GM08714 (cell line): ENCODE data around the gene GRIK4.
"Not testable (repeated sequence)": the region's sequence is repeated elsewhere in the genome, so short reads cannot be mapped to it uniquely, and the experiment has no call there.

Experiments used
- H3K4me3 ChIP-seq: fragments of 200-500 bp; sonication (Bioruptor generic); 2 replicates; pipeline ENCODE4 v1.5.1; 2014; ENCODE audit warnings: mild to moderate bottlenecking, low read length, inconsistent platforms
- ZNF274 ChIP-seq: IDR thresholded peaks from 2 replicates; pipeline ENCODE4 v1.6.1; 2012; ENCODE audit warnings: mild to moderate bottlenecking, low read depth, low read length

Gene GRIK4

DNA sequence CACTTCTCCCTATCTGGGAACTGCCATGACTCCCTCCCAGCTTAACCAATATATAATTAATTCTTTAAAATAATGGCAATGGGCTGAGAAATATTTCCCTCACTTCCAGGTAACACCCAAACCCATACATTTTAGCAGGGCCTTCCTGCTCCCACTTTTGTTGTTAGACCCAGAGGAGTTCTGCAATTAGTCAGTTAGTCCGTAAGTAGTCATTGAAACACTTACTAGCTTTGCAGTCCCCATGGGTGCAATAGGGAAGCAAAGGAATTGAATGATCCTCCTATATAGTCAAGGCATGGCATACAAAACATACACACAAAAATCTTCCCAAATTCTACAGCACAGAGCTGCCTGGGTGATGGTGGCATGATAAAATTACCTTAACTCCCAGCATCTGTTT lies 258.4 kb downstream of the GRIK4 start:
- H3K4me3 ChIP-seq, result no peak overlapping the region
- no peak for TF ChIP-seq ZNF274

DNA sequence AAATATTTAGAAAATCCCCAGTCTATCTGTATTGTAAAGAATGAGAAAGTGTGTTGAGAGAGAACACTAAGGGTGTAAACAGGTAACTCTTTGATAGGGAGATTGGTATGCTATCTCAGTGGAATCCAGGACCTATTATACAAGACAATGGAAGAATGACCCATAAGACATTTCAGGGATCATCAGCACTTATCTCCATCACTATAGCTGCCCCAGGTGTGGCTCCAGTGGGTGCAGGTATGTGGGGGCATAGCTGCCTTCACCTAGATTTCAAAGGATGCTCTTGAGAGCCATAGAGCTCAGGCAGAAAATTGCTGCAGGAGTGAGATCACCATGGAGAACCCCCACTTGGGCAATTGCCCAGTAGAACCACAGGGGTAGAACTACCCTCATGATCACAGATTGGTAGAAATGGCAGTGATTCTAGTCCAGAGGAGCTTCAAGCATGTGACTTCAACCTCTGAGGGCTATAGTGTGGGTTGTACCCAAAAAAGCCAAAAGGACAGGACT lies 260.1 kb downstream of the GRIK4 start:
- H3K4me3 ChIP-seq, result no peak overlapping the region
- TF ChIP-seq ZNF274, result no peak

DNA sequence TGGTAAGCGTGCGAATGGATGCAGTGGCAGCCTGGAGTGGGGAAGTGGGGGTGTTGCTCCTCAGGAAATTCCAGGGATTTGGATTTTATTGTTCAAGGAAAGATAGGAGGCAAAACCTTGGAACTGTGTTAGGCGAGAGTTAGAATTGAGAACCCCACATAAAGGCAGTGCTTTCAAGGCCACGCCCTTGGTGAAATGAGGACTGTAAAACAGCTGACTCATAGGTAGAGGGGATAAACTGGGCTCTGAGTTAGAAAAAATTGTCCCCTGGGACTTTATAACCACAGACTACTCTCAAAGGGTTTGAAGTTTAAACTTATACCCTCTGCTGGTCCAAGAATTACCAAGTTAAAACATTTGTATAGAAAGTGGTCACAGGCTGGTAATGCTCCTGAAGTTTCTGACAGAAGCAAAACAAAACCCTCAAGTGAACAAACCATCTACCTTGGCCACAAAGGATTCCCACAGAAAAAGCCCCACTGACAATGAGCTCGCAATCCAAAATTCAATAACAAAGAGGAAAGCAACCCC lies 262.0 kb downstream of the GRIK4 start:
- H3K4me3 ChIP-seq, result no peak overlapping the region
- no peak for TF ChIP-seq ZNF274

DNA sequence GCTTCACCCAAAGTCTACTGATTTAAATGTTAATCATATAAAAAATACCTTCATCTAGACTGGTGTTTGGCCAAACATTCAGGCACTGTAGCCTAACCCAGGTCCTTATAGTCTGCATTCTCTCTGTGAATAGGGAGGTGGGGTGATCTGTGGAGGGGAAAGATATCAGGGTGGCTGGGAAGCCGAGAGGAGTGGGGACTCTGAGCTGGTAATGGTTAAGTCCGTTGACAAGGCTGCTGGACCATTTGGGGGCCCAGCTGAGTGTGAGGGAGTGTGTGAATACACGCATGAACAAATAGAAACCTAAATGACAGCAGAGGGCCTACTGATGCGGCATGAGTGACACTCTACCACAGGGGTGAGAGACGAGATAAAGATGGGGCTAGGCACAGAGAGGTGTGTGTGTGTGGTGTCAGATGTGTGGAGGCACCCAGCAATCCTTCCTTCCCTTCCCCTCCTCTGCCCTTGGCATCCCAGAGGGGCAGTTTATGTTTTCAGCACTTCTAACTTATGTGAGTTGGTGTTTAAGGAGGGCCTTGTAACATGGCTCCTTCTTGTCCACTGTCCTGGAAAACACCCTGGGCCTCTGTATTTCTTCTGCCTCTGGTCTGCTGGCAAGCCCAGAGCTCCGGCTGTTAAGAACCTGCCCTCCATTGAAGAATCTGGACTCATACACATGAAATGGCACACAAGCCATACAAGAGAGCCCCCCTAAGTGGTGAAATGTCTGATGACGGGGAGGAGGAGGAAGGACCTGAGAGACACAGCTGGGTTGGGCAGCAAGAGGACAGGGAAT lies 263.2 kb downstream of the GRIK4 start:
- TF ChIP-seq ZNF274, result no peak
- H3K4me3 ChIP-seq, result no peak overlapping the region

DNA sequence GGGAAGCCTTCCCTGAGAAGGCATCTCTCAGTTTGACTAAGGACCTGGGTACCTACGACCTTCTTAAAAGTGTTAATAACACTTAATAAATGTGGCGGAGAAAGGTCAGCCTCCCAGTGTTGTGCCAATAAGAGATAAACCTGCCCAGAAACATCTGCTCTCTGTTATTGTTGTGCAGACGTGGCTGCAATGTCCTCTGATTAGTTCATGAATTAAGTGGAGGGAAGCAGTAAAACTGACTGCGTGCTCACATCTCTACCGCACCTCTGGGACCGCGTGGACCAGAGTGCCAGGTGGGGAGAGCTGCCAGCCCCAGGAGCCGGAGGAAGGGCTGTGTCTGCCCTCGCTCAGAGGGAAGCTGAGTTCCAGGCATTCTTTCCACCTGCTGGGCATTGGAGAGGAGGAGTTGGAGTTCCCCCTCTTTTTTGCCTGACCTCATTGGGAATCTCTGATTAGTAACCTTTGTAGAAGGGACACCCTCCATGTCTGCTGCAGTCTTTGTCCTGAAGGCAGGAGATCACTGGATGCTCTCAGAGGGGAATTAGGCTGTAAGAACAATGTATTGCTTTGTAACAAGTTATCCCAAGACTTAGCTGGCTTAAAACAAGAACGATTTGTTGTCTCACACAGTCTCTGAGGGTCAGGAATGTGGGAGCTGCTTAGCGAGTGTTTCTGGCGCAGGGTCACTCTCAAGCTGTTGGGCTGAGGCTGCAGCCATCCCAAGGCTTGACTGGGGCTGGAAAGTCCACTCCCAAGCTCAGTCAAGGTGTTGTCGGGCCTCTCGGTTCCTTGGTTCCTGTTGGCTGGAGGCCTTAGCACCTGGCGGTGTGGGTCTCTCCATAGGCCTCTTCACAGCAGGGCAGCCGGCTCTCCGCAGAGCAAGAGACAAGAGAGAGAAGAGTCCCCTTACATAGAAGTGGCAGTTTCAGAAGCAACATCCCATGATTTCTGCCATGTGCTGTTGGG lies 264.7 kb downstream of the GRIK4 start:
- no peak overlapping the region for H3K4me3 ChIP-seq
- no peak for TF ChIP-seq ZNF274

DNA sequence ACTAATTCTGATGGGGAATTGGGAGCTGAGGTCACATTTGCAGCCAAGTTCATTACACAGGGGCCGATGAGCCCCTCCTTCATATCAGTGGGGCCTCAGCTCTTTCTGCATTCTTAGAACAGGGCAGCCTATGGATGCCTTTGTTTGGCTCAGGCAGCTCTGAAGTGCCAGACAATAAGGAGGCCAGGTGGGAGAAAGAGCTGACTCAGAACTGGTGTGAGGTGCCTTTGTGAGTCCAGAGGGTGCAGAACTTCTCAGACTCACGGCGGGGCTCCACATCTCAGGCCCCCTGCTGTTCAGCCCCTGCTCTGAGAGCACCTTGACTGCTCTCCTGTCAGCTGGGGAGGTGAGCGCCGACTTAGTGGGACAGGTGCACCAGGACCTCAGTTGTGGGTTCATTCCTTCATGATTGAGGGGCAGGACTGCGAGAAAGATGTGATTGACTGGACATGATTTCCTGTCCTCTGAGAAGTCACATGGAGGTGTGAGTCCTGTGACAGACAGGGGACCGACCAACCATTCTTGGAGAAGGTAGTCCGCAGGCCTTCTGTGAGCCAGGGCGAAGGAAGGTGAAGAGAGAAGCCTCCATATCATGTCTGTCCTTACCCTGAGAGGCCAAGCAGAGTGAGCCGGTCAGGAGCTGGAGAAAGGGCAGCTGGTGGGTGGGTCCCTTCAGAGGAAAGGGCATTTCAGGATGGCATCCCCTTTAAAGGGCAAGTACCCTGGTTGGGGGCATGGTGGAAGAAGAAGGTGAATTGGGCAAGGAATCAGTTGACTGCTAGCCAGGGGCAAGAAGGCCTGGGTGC lies 267.3 kb downstream of the GRIK4 start:
- TF ChIP-seq ZNF274, result no peak
- no peak overlapping the region for H3K4me3 ChIP-seq

DNA sequence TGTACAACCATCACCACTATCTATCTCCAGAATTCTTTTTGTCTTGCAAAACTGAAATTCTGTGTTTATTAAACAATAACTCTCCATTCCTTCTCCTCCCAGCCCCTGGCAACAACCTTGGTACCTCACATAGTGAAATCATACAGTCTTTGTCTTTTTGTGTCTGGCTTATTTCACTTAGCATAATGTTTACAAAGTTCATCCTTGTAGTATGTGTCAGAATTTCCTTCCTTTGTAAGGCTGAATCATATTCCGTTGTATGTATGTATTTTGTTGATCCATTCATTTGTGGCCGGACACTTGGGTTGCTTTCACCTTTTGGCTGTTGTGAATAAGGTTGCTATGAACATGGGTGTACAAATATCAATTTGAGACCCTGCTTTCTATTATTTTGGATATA lies 268.7 kb downstream of the GRIK4 start:
- H3K4me3 ChIP-seq, result no peak overlapping the region
- no peak for TF ChIP-seq ZNF274

DNA sequence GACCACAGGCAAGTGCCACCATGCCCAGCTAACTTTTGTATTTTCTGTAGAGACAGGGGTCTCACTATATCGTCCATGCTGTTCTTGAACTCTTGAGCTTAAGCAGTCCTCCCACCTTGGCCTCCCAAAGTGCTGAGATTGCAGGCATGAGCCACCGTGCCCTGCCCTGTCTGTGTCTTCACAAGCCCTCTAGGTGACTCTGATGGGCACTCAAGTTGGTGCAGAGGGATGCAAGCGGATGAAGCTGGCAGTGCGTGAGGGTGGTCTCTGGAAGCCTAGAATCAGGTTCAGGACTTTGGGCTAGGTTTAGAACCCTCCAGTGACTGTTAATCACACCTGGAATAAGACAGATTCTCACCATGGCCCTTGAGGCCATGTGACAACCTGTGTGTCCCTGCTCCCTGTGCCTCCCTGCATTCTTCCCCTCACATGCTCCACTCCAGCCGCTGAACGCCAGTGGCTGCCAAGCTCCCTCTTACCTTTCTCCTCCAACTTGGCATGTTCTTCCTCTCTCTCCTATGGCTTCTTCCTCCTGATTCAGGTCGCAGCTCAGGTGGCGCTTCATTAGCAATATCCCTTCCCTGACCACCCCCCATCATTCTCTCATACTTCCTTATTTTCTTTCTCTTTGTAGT lies 270.1 kb downstream of the GRIK4 start:
- no peak for TF ChIP-seq ZNF274
- H3K4me3 ChIP-seq, result no peak overlapping the region

DNA sequence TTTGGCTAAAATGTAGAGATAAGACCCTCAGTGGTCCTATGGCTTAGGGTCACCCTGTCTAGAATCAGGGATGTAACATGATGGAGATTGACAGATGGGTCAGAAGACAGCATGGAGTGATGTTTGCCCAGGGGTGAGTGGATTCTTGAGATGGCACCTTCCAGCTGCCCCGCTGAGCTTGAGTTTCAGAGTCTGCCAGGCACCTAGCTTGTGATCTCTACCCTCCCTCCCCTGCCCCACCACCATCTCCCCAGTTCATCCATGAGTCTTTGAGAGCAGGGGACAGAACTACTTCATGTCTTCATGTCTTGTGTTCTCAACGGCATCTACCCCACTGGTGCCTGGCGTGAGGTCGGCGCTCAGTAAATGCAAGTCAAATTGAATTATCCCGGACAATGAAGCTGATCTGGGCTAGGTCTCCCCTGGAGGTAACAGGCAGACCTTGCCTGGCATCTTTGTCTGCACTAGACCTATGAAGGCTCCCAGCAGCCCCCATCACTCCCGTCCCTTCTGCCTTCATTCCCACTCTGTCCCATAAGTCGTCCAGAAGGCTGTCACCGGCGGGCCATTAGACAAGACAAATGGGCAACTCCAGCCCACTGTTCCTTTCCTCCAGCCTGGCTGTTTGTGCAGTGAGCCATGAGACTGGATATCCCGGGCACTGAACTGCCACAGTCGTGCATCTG lies 273.2 kb downstream of the GRIK4 start:
- TF ChIP-seq ZNF274, result no peak

DNA sequence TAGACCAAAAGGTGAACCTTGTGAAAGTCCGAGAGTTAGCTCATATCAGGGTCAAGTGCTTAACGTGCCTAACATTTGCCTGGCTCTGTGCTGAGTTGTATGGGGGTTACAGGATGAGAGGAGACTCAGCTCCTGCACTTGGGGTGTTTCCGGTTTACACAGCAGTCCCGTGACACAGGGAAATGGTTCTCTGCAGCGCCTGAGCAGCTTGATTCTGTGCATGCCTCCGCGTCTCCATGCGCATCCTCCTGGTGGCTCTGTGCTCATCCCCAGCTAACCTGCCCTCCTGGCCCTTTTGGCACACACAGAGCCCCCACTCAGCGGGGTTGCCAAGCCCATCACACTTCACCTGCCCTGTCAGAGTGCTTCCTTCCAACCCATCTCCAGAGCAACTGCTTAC lies 274.0 kb downstream of the GRIK4 start:
- no peak for TF ChIP-seq ZNF274
- H3K4me3 ChIP-seq, result no peak overlapping the region

More for the DNA sequence above, 273.2 kb downstream of the GRIK4 start:
- no peak overlapping the region for H3K4me3 ChIP-seq

DNA sequence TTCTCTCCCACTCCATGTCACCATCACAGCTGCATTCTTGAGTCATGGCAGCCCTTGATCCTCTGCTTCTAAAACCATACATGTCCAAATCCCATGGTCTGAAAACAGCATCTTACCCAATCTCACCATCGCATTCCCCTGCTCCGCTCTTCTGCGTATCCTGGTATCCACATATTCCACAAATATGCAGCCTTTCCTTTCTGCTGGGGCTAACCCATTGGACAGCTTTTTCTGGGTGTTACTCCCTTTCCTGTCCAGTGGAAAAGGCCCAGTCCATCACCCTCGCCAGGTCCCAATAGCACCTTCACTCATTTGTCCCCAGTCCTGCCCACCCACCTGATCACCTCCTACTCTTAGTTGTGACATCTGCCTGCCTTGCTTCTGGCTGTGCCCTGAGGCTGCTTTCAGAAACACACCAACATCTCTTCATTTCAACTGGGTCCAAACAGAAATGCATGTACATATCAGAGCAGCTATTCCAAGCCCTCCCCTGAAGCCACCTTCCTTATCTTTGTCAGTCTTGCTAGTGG lies 274.7 kb downstream of the GRIK4 start:
- no peak overlapping the region for H3K4me3 ChIP-seq
- TF ChIP-seq ZNF274, result no peak

DNA sequence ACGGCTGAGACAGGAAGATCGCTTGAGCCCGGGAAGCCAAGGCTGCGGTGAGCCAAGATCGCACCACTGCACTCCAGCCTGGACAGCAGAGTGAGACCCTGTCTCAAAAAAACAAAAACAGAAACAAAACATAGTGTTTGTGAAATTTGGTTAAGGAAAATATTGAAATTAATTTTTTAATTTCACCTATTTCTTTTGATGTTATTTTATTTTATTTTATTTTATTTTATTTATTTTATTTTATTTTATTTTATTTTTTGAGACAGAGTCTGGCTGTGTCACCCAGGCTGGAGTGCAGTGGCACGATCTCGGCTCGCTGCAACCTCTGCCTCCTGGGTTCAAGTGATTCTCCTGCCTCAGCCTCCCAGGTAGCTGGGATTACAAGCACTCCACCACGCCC lies 275.7 kb downstream of the GRIK4 start:
- not testable (repeated sequence) for H3K4me3 ChIP-seq

DNA sequence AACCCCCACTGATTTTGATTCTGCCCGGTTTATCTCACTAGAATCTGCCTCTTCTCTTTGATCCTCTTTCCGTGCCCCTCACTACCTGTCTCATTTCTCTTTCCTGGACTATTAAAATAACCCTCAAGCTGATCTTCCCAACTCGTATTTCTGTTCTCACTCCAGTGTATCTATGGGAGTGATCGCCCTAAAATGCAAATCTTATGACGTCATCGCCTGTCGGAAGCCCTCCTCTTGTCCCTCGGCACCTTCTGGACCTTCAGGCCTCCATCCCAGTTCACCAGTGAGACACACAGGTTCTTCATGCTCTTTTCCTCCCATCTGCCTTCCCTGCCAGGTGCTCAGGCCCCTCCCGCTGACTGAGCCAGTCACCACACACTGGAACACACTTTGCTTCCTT lies 277.8 kb downstream of the GRIK4 start:
- H3K4me3 ChIP-seq, result no peak overlapping the region
- TF ChIP-seq ZNF274, result no peak
